Measurements from ENCODE around the gene MRPS18A. TPM values are rescaled to one million over a fixed set of nuclear protein-coding genes. Genes with fewer than 3 reads are reported as not detected.
A peak's percentile ranks its signal among the peaks of the same experiment; 100 is the strongest.

Gene MRPS18A
- total and polyA plus RNA-seq, 2 of the 13 experiments (the other 11 are each of a cell fraction or from before 2014, with no cell fraction given), result 87.8 to 89.1 TPM

DNA sequence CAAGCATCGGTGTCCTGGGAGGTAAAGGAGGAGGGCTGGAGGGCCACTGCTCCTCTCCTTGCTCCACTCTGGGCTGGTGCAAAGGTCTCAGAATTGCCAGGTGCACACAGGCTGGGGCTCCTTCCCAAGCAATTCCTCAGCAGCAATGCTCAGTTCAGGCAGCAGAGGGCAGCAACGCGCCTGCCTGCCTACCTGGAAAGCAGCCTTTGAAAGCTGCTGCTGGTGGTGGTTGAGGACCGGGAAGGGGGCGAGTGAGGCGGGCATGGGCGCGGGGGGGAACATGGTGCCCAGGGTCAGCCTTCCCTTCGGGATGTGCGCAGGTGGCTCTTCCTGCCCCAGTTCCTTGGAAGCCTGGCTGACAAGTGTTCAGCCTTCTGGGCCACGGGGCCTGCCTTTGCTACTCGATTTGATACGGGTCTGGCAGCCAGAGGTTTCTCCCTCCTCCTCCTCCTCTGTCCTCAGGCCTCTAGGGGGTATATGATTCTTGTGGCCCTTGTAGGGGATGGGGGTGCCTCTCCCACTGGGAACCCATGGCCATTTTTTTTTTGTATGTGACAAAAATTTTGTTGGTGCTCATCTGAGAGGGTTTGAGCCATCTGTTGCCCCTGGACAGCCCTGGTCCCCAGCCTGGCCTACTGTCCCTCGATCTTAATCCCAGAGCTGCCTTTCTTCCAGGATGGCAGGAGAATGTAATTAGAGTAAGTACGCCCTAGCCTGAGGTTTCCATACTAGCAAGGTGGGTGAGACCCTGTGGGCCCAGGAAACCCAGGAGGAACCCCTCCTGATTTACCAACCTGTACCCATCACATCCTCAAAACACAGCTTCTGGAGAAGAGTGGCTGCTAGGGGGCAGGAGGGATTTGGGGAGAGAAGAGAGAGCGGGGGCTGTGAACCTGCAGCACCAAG is 20.1 kb downstream of the MRPS18A start (continued):
- TF ChIP-seq ZNF850 (CRISPR knock-in tag; conservative IDR thresholded peaks at IDR 0.05), result peak; percentile 49; the same call in 1 of the 2 replicates
- TF ChIP-seq, protein P1, sequence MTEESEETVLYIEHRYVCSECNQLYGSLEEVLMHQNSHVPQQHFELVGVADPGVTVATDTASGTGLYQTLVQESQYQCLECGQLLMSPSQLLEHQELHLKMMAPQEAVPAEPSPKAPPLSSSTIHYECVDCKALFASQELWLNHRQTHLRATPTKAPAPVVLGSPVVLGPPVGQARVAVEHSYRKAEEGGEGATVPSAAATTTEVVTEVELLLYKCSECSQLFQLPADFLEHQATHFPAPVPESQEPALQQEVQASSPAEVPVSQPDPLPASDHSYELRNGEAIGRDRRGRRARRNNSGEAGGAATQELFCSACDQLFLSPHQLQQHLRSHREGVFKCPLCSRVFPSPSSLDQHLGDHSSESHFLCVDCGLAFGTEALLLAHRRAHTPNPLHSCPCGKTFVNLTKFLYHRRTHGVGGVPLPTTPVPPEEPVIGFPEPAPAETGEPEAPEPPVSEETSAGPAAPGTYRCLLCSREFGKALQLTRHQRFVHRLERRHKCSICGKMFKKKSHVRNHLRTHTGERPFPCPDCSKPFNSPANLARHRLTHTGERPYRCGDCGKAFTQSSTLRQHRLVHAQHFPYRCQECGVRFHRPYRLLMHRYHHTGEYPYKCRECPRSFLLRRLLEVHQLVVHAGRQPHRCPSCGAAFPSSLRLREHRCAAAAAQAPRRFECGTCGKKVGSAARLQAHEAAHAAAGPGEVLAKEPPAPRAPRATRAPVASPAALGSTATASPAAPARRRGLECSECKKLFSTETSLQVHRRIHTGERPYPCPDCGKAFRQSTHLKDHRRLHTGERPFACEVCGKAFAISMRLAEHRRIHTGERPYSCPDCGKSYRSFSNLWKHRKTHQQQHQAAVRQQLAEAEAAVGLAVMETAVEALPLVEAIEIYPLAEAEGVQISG (CRISPR knock-in tag; IDR thresholded peaks at IDR 0.05), result peak; percentile 77
- TF ChIP-seq HIVEP1 (CRISPR knock-in tag; IDR thresholded peaks at IDR 0.05), result no peak
- TF ChIP-seq U2AF1 (optimal IDR thresholded peaks at IDR 0.05; ENCODE audit: low read depth, low read length), result no peak
- no peak for TF ChIP-seq REXO4 (CRISPR knock-in tag; IDR thresholded peaks at IDR 0.05; ENCODE audit: borderline replicate concordance)
- TF ChIP-seq SP140L (CRISPR knock-in tag; IDR thresholded peaks at IDR 0.05; ENCODE audit: borderline replicate concordance), result no peak
- no peak for TF ChIP-seq ONECUT2 (CRISPR knock-in tag; IDR thresholded peaks at IDR 0.05)
- TF ChIP-seq MBNL3 (CRISPR knock-in tag; conservative IDR thresholded peaks at IDR 0.05), result no peak
- TF ChIP-seq, protein P2, sequence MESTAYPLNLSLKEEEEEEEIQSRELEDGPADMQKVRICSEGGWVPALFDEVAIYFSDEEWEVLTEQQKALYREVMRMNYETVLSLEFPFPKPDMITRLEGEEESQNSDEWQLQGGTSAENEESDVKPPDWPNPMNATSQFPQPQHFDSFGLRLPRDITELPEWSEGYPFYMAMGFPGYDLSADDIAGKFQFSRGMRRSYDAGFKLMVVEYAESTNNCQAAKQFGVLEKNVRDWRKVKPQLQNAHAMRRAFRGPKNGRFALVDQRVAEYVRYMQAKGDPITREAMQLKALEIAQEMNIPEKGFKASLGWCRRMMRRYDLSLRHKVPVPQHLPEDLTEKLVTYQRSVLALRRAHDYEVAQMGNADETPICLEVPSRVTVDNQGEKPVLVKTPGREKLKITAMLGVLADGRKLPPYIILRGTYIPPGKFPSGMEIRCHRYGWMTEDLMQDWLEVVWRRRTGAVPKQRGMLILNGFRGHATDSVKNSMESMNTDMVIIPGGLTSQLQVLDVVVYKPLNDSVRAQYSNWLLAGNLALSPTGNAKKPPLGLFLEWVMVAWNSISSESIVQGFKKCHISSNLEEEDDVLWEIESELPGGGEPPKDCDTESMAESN (CRISPR knock-in tag; conservative IDR thresholded peaks at IDR 0.05), result peak; percentile 91

All from HepG2 (cell line).